Measurements from ENCODE around the gene KRT79.
"Not testable (repeated sequence)": the region's sequence is repeated elsewhere in the genome, so short reads cannot be mapped to it uniquely, and the experiment has no call there.

Gene KRT79

DNA sequence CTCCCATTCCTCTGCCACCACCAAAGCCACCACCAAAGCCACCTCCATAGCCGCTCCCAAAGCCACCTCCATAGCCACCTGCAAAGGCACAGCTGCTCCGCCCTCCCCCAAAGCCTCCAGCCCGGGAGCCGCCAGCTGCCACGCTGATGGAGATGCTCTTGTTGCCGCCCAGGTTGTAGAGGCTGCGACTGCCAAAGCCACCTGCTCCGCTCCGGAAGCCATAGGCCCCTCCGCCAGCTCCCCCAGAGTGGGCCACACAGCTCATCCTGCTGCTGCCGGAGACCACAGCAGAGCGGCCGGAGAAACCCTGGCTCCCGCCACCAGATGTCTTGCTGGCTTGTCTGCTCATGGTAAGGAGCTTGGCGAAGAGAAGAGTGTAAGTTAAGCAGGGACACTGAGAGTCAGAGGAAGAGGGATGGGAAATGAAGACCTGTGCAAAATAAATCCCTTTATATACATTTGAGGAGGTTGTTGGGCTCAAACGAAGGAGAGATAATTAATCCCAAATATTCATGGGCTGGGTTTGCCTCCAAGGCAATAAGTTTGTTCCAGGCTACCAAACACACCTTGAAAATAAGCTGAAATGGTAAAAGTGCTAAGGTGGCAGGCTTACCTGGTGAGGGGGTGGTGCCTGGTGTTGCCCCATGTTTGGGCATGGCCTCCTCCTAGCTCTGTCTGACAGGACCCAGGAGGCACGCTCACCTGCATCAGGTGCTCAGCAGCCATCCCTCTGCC is 38.2 kb downstream of the KRT79 start, which contains the start of gene KRT3:
Gene KRT3, minus strand, starts transcription at position 424 of the 735 bp plus-strand sequence. Its CDS starts 75 bp downstream, at position 349.
- DNase-seq (ENCODE audit: extremely low spot score, insufficient read length, low read depth): no peak
- no peak for FAIRE-seq

DNA sequence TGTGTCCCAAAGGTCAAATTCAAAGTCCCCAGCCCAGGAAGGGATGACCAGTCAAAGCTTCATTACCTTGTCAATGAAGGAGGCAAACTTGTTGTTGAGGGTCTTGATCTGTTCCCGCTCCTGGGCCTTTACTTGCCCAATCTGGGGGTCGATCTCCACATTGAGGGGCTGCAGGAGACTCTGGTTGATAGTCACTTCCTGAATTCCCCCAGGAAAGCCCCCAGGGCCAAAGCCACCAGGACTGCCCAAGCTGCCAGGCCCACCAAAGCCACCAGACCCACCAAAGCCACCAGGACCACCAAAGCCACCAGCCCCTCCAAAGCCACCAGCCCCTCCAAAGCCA is 38.8 kb downstream of the KRT79 start:
- DNase-seq (ENCODE audit: extremely low spot score, insufficient read length, low read depth); FAIRE-seq: not testable (repeated sequence)

DNA sequence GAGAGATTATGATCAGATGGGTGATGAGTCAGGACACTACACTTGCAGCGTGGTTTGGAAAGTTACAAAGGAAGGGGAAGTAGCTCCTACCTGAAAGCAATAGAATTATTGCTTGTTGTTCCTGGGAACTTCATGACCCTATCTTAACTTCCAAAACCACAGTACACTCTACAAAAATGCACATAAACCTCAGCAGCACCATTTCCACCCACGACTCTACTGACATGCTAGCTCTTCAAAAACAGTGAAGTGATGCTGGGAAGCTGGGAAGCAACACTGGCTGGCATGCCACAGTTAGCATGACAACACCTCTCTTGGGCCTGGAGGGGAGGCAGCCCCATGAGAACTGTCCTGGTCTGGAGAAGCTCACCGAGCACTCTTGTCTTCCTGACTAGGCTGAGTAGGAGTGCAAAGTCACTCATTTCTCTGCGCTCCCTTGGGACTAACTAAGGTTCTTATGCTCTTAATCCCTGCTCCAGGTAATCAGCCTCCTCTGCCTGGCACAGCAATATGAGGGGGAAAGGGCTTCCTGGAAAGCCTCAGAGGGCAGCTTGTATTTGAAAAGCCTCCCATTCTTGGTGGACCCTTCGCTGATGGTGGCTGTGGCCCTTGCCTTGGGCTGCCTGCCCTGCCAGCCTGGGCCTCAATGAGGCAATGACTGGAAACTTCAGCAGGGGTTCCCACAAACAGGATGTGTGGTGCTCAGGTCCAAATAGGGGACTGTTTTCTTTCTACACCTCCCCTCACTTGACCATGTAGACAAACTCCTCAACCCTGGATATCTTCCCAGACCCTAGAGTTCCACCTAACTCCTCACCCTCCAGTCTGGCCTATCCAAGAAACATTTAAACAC is 39.4 kb downstream of the KRT79 start:
- FAIRE-seq: no peak
- DNase-seq (ENCODE audit: extremely low spot score, insufficient read length, low read depth): no peak

DNA sequence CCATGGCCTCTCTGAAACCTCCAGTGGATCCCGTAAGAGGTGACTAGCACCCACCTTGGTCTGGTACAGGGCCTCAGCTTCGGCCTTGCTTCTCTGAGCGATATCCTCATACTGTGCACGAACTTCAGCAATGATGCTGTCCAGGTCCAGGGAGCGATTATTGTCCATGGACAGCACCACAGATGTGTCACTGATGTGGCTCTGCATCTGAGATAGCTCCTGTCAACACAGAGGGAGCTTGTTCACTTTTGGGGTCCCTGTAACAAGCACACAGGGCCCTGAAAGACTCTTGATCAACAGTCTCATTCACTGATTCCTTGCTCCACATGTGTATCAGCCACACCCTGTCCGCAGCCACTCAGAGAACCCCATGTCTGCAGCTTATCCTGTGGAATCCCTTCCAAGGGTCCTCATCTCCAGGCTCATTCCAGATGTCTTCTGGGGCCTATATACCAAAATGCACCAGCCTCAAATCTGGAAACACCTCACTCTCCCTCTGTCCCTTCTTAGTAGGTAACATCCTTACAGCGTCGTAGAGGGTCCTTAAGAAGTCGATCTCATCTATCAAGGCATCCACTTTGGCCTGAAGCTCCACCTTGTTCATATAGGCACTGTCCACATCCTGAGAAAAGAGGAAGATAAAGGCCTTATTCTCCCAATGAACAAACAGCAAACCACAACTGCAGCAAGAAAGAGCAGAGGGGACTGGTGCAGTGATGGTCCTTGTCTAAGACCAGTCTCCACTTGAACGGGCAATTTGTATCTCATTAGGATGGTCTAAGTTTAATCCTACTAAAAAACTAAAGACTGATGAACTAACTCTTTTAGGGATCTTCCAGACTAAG is 41.7 kb downstream of the KRT79 start:
- DNase-seq (ENCODE audit: extremely low spot score, insufficient read length, low read depth): no peak
- no peak for FAIRE-seq

DNA sequence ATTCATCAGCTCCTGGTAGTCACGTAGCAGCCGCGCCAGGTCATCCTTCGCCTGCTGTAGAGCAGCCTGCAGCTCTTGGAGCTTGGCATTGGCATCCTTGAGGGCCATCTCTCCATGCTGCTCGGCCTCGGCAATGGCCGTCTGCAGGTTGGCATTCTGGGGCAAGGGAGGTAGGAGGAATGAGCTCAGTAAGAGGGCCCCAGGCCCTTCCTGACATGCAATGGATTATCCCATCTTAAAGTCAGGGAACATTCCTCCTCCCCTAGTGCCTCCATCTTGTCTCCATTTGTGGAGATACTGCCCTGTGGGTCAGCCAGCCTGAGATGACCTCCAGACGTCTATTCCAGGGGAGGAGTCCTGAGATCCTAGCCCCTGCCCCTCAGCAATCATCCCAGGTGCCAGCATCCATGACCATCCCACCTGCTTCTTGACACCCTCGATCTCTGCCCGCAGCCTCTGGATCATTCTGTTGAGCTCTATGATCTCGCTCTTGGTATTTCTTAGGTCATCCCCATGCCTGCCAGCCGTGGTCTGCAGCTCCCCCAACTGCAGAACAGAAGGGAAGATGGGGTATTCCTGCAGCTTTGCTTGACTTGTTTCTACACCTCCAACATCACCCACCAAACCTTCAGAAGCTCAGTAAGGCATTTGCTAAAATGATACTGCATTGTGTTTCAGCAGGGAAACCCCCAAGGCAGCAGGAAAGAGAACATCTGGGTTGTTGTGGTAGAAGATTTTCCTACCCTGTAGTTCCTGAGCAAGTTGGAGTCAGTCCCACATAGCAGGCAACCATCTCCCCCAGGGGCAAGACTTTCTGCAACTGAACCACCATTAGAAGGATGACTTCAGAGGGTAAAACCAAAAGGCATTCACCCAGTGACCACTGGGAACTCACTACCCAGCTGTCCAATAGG is 42.6 kb downstream of the KRT79 start:
- FAIRE-seq (no peak), DNase-seq (ENCODE audit: extremely low spot score, insufficient read length, low read depth) (no peak)

DNA sequence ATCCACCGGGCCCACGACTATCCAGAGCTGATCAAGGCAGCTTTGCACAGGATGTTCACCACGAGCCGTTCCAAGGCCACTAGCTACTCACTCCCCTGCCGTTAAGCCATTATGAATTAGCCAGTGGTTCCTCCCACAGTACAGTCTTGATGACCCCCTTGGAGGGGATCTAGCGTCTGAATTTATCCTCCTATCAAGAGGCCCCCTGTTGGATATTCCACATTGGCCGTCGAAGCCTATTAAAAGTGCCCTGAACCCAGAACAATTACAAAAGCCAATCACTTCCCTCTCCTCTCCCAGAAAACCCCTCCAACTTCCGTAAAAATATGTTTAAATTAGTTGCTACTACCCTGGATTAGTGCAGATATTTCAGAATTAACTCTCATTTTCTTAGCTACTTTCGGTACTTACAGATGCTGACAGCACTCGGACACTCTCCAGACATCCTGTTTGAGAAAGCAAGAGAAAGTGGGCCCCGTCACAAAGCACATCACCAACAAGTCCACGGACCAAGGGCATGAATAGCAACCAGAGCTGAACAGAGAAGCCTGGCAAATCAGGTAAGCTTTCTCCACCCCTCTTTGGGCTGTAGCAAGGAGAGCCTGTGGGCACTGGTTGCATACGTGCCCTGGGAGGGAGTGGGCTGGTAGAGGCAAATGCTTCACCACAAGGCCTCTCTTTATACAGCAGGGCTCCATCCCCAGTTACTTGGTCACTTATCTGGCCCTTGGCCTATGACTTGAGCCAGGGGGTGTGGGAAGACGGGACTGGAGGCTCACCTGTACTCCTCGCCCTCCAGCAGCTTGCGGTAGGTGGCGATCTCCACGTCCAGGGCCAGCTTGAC is 43.5 kb downstream of the KRT79 start:
- FAIRE-seq: no peak

DNA sequence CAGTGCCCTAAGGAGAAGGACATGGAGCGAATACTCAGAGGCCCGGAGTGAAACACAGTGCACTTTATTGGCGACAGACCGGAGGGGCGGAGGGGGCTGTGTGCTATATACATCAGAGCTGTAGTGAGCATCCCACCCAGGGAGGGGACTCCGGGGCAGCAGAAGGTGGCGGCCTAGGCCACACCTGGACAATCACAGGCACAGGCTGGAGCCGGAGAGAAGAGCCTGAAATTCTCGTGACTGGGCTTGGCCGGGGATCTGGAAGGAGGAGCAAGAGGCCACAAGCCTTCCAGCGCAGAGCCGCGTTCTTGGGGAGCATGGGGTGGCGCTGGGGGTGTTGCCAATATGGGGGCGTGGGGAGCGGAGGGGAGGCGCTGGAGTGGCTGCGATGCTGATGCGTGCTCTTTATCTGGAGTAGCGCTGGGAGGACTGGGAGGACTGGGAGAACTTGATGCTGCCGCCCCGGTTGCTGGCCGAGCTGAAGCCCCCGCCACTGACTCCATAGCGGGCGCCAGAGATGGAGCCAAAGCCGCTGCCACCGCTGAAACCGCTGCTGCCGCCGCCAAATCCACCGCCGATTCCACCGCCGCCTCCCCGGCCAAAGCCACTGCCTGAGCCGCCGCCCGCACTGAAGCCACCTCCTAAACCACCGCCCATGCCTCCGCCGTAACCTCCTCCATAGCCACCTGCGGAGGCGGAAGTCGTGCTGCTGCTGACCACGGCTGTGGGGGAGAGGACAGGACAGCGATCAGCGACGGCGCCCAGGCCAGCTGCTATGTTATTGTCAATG is 44.3 kb downstream of the KRT79 start:
- DNase-seq (ENCODE audit: extremely low spot score, insufficient read length, low read depth) (no peak), FAIRE-seq (no peak)

More for the DNA sequence above, 43.5 kb downstream of the KRT79 start:
- no peak for DNase-seq (ENCODE audit: extremely low spot score, insufficient read length, low read depth)

DNA sequence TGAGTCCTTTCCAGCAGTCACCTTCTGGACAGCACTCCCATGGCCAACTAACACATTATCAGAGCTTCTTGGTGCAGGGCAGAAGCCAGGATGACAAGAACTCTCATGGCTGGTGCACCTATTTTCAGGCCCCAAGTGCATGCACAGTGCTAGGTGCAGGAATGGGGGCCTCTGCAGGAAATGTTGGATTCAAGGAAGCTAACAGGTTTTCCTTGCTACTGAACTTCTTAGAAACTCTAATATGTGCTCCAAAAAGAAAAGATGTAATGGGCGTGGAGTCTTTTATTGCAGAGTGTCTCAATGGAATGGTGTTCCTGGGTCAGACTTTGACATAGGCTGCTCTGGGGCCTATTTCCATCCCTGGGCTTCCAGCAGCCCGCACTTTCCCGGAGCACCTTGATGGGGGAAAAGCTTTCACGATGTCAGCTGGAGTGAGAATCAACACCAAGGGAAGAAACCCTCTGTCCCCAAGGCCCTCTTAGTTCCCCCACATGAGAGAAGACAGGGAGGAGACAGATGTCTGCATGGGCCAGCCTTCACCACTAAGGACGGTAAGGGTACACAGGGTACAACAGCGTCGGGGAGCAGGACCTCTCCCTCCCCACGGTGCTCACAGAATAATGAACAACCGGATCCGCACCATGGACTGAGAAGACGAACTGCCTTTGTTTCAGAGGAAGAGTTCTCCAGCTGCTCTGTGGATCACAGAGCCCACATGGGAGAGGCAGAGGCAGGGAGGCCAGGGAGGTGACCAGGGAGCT is 45.1 kb downstream of the KRT79 start:
- DNase-seq (ENCODE audit: extremely low spot score, insufficient read length, low read depth) (no peak), FAIRE-seq (no peak)

DNA sequence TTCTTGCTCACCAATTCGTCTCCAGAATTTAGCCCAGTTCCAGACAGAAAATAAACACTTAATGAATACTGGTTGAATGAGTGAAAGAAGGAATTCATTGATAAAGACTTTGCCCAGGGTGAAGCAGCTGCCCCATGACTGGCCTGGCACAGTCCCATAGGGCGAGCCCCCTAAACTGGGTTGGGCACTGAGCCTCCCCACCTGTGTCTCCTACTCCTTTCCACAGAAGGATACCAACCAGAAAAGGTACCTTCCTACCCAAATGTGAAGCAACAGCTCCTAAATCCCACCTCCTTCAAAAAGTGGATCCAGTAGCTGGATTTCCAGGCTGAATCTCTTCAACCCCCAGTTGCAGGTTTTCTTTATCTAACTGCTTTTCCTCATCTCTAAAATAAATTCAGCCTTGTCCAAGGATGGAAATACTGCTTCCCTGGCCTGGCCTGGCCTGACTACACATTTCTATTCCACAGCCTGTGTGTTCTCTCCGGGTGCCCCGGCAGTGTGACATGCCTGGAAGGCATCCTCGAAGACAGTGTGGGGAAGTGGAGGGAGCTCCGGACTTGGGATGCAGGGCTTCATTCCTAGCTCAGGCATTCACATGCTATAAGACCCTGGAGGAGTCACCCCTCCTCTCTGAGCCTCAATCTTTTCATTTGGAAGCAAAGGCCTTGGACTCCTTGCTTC is 45.8 kb downstream of the KRT79 start:
- DNase-seq (ENCODE audit: extremely low spot score, insufficient read length, low read depth) (no peak), FAIRE-seq (no peak)

DNA sequence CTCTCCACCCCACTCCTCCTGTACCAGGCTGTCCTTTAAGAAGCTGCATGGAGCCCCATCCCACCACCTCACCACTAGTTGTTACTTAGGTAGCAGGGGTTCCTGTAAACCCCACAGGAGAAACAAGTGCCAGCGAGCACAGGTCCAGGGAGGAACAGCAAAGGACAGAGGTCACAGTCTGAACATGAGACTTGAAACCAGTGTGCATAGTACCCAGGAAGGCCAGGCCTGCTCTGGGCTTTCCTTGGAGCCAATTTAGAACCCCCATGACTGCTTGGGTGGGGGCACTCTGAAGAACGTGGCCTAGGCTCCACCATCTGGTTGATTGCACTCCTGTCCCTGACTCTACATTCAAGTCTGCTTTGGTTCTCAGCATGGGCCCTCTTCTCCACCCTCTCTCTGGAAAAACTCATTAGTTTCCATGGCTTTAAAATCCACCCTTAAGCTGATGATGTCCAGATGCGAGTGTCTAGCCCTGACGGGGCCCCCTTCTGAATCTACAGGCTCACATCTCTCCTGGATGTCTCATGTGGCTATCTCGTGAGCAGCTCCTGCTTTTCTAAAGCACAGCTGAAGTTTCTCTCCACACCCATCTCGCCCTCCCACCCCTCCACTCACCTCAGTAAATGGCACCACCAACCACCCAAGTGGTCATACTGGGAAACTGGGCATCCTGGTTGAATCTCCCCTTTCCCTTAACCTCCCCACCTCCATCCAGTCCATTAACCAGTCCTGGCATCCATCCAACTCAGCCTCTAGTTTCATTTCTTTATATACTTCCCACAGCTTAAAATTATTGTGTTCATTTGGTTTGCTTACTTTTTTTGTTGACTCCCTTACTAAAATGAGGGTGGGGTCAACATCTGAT is 46.6 kb downstream of the KRT79 start:
- FAIRE-seq: no peak
- no peak for DNase-seq (ENCODE audit: extremely low spot score, insufficient read length, low read depth)

DNA sequence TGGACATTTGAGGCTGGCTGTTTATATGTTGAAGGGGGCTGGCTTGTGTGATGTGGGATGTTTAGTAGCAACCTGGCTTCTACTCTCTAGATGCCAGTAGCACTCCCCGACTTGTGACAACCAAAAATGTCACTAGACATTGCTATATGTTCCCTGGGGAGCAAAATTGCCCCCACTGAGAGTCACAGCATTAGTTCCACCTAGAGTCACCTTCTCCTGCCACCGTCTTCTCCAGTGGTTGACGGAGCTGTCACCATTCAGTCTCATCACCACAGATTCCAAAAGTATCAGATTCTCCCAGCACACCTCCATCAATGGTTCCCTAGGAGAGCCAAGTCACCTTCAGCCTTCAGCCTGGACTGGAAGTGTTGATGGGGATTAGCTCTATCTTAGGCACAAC is 49.2 kb downstream of the KRT79 start:
- DNase-seq (ENCODE audit: extremely low spot score, insufficient read length, low read depth) (no peak), FAIRE-seq (no peak)

DNA sequence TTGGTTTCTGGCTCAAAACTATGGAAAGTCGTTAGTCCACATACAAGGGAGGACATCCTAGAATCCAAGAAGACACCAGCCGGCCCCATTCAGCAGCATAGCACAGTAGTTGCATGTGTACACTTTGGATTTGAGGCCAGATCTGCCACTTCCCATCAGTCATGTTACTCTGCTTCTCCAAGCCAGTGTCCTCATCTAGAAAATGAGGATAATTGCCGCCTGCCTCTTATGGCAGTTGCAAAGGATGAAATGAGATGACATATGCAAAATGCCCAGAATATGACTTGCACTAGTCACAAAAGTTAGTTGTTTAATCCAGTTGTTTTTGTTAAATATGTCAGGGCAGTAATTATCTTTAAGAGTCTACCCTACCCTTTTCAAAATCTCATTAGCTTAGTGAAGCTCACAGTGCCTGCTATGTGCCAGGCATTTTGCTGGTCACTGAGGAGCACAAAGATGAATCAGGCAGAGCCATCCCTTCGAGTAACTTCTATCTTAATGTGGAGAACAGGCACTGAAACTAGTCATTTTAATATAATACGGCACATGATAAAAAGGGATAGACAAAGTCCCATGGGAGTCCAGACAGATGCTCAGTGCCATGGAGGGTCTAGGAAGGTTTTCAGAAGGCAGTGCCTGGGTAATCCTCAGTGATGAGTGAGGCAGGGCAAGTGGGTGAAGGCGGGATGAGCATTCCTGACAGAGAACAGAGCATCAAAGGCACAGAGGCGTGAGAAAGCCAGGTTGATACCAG is 50.4 kb downstream of the KRT79 start:
- DNase-seq (ENCODE audit: extremely low spot score, insufficient read length, low read depth) (no peak), FAIRE-seq (no peak)

DNA sequence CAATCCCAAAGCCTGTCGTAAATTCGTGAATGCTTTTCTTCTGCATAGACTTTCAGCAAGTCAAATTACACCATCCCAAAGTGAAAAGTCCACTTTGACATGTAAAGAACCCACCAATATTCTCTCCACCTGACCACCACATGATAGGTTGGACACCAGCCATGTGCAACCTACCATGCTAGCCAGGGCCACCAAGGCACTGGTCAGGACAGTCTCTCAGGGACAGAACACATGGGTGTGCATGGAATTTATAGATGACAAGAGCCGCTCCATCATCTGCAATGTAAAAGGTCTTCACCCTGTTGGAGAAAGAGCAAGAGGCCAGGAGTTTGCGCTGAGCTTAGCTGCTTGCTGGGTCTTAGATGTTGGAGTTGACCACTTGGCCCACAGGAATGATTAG is 51.6 kb downstream of the KRT79 start:
- FAIRE-seq: no peak
- no peak for DNase-seq (ENCODE audit: extremely low spot score, insufficient read length, low read depth)

DNA sequence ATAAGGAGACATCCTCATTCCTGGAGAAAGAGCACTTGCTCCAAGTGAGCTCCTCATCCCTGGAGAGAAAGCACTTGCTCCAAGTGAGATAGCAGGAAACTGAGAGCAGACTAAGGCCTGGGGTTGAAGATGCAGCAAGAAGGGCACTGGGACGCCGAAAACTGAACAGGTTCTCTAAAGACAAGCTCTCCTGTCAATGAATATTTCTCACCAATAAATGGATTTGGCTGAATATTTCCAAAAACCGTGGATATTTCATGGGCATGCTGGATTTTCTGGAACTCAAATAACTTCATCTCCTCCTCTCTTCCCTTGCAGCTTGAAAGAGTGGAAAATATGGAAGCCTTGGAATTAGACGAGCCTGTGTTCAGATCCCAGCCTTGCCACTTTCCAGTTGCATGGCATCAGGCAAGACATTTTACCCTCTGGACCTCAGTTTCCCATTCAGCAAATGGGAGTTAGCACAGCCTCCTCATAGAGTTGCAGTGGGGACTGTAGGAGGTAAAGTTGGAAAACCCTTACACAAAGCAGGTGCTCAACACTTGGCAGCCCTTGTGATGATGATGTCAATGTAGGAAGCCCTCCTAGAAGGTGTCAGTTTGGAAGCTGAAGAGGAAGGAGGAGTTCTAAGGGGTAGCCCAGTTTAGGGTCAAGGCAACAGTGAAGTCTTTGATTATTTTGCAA is 52.6 kb downstream of the KRT79 start:
- FAIRE-seq: no peak
- no peak for DNase-seq (ENCODE audit: extremely low spot score, insufficient read length, low read depth)

All from GM18507 (cell line).